GM18507 (cell line): ENCODE measurements around the gene CREG1.
A peak's percentile ranks its signal among the peaks of the same experiment; 100 is the strongest.
"Not testable (repeated sequence)": the region's sequence is repeated elsewhere in the genome, so short reads cannot be mapped to it uniquely, and the experiment has no call there.

Experiments
- DNase-seq: peaks from one replicate; pipeline ENCODE4 v3.0.0; 2011; ENCODE audit warnings: low read depth; ENCODE audit not compliant: insufficient read length; ENCODE audit errors: extremely low spot score
- FAIRE-seq: peaks from 2 replicates; lab custom pipeline; 2011; peaks lifted over from hg19 to GRCh38; lab: Jason Lieb, UNC

CREG1 gene

DNA sequence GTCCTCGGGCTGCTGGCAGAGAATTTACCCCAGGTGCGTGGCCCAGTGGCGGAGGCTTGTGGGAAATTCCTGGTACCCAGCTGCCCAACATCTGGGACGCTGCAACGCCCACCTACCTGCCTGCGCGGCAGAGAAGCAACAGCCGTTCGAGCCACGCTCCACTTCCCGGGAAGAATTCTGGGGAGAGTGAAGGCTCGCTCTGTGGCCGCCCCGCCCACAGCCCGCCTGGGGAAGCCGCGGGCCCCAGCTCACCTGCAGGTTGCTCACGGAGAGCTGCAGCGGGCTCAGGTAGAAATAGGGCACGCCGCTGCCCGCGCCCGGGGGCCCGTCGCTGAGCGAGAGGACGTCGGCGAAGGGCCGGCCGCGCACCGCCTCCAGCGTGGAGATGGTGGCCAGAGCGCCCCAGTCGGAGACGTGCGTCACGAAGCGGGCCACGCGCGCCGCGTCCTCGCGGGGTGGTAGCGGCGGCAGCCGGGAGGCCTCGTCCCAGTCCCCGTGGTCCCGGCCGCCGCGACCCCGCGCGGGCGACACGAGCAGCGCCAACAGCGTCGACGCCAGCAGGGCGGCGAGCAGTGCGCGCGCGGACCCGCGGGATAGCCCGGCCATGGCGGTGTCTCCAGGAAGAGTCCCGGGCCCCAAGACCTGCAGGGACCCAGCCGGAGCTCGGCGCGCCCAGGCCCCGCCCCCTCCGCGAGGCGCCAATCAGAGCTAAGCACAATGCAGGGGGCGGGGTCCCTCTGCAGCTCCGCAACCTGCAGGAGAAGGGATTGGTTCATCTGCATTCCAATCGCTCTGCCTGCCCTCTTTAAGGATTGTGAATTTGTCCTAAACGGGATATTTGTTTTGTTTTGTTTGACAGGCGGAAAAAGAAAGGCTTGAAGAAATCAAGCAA, at the start of gene CREG1:
TSS of gene CREG1 (minus strand) at position 627 of the 892 bp plus-strand sequence.
- FAIRE-seq = peak; percentile 94
- DNase-seq = peak; percentile 95

GRCh38 chr1:167602840-167603239, 49.3 kb upstream of the CREG1 start:
- DNase-seq = no peak
- no peak for FAIRE-seq

GRCh38 chr1:167601442-167602383, 48.2 kb upstream of the CREG1 start:
- FAIRE-seq (no peak), DNase-seq (no peak)

DNA sequence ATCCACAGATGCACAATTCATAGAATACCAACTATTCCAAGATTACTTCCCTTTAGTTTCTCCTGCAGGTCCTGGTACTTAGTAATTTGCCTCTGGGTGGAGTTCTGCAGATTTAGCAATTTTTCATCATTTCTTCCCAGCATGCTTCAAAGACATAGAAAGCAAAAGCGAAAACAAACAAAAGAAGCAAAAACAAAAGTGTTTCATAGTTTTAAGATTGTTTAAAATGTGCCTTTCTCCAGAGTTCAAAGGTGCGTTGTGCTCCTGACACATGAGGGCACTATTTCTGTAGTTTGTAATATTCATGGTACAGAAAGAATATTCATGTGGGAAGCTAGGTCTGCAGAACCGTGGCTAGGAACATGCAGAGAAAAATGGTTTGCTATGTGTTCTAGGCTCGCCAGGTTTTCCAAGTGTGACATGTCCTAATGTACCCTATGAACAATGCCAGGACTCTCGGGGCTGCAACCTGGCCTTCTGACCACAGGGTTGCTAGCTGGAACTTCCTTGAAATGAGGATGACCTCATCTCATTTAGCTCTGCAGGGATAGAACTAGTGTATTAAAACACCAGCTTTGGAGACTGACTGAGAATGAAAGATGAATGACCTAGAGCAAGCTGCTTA, 46.5 kb upstream of the CREG1 start:
- DNase-seq = no peak
- FAIRE-seq = peak; percentile 87

GRCh38 chr1:167594822-167595221, 41.3 kb upstream of the CREG1 start:
- no peak for FAIRE-seq
- DNase-seq = no peak

DNA sequence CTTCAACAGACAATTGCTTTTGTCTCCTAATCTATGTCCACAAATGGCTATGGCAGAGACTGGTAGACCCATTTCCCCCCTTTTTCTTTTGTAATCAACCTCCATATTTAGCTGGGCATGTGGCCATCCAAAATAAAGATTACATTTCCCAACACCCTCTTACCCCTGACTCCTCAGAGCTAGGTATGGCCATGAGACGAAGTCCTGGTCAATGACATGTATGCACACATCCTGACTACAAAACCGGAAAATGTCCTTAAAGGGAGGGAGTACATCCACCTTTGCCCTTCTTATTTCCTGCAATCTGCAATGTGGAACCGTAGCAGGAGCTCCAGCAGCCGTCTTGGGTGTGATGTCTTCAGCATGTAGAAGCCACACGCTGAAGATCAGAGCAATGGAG, 40.3 kb upstream of the CREG1 start:
- no peak for DNase-seq
- no peak for FAIRE-seq

GRCh38 chr1:167592475-167592874, 38.9 kb upstream of the CREG1 start:
- DNase-seq (no peak), FAIRE-seq (no peak)

GRCh38 chr1:167588361-167588760, 34.8 kb upstream of the CREG1 start:
- FAIRE-seq (no peak), DNase-seq (no peak)

- no peak for DNase-seq
- no peak for FAIRE-seq
Observed at GRCh38 chr1:167587872-167588271, 34.3 kb upstream of the CREG1 start.

GRCh38 chr1:167587342-167587741, 33.8 kb upstream of the CREG1 start:
- no peak for FAIRE-seq

DNA sequence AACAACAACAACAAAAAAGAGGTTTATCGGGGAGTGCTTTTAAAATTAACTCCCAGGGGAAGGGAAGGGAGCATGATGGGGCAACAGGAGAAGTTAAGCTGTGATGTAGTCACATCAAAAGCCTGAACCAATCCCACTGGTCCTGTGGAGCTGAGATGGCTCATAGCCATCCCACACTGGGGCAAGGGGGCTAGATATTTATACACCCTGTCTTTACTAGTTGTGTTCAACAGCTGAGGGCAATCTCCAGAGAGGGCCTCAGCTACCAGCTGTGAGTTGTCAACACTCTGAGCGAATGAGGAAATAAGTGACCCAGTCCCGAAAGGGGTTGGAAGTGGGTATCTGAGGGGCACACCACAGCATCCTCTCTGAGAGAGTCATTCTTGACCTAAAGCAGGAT, 31.0 kb upstream of the CREG1 start:
- DNase-seq (no peak), FAIRE-seq (no peak)

More at GRCh38 chr1:167587342-167587741, 33.8 kb upstream of the CREG1 start:
- DNase-seq = no peak

GRCh38 chr1:167582722-167583121, 29.2 kb upstream of the CREG1 start:
- no peak for DNase-seq
- FAIRE-seq = no peak

DNA sequence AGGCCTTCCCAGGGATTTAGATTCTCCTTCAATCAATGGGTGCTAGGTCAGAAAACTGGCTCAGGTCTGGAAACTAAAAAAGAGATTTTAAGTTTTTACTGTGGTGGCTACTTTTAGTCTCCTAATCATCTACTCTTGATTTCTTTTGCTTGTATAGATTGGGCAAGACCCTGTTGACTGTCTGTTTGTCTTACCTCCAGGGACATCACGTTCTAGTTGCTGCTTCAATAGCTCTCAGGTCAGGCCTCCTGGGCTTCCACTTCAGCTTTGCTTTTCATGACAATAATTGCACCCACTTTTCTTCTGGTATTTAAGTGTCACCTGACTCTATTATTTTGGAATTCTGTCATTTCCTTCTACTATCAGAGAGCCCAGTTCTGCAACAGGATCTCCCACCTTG, 28.5 kb upstream of the CREG1 start:
- DNase-seq = no peak
- FAIRE-seq = no peak

GRCh38 chr1:167579986-167580385, 26.4 kb upstream of the CREG1 start:
- FAIRE-seq = no peak
- no peak for DNase-seq

DNA sequence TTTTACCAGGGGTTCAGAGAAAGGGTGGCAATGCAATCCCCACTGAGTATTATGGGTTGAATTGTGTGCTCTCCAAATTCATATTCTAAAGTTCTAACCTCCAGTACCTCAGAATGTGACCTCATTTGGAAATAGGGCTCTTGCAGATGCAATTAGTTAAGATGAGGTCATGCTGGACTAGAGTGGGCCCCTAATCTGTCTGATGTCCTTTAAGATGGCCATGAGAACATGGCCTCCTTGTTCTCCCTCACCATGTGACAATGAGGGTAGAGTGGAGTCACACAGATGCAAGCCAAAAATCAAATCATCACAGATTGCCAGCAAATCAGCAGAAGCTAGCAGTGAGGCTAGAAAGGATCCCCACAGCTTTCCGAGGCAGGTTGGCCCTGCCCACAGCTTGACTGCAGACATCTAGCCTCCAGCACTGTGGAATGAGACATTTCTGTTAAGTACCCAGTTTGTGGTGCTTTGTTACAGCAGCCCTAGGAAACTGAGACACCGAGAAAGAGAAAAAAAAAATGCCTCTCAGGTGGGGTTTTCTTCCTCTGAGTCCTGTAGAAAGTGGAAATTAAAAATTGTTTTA, 25.5 kb upstream of the CREG1 start:
- no peak for FAIRE-seq
- DNase-seq = no peak

DNA sequence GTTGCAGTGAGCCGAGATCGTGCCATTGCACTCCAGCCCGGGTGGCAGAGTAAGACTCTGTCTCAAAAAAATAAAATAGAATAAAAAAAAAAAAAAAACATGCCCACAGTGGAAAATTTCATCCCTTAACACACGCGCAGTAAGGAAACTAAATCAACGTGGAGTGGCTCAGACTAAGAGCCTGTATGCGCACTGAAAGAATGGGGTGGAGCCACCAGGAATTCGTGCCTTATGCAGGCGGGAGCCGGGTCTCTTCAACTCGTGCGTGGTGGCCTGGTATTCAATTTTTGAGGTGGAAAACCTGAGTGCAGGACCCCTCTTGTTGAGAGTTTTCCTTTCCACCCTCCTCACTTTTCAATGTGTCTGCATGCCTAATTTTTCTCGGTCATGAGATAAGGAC, 22.1 kb upstream of the CREG1 start:
- FAIRE-seq = no peak
- DNase-seq = no peak

- DNase-seq (no peak), FAIRE-seq (no peak)
Observed at GRCh38 chr1:167573035-167573434, 19.5 kb upstream of the CREG1 start.

DNA sequence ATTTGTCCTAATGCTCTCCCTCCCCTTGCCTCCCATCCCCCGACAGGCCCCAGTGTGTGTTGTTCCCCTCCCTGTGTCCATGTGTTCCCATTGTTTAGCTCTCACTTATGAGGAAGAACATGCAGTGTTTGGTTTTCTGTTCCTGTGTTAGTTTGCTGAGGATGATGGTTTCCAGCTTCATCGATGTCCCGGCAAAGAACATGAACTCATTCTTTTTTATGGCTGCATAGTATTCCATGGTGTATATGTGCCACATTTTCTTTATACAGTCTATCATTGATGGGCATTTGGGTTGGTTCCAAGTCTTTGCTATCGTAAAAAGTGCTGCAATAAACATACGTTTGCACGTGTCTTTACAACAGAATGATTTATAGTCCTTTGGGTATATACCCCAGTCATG, 17.1 kb upstream of the CREG1 start:
- not testable (repeated sequence) for FAIRE-seq

GRCh38 chr1:167567663-167568062, 14.1 kb upstream of the CREG1 start:
- DNase-seq (no peak), FAIRE-seq (no peak)

More for the DNA sequence above, 17.1 kb upstream of the CREG1 start:
- not testable (repeated sequence) for DNase-seq

DNA sequence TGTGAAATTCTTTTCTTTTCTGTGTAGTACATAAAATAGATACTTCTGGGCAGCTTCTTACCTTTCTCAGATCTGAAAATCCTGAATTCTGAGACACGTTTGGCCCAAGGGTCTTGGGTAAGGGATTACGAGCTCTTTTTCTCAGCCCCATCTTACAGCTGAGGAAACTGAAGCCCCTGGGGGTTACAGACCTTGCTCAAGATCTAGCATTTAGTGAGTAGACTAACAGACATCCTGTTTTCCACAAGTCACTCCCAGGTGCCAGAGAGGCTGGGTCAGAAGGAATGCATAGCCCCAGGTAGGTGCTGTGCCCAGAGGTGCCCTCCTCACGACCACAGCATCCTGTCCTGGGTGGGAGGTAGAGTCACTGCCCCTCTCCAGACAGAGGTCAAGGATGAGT, 13.2 kb upstream of the CREG1 start:
- DNase-seq = no peak
- FAIRE-seq = no peak
